Kidney epithelial cell (primary cell): ENCODE data around the gene ACKR2. TPM values are rescaled to one million over a fixed set of nuclear protein-coding genes. Genes with fewer than 3 reads are reported as not detected.

ENCODE experiments used
- DNase-seq: peaks from one replicate; pipeline ENCODE4 v3.0.0-alpha.2; 2010; ENCODE audit warnings: low read depth
- H3K27me3 ChIP-seq: 2 replicates; pipeline ENCODE4 v1.6.0; 2011; ENCODE audit warnings: low read length; ENCODE audit not compliant: control insufficient read depth, insufficient read depth
- H3K36me3 ChIP-seq: 2 replicates; pipeline ENCODE4 v1.5.1; 2011; ENCODE audit warnings: low read length; ENCODE audit not compliant: control insufficient read depth, insufficient read depth
- H3K4me3 ChIP-seq: 2 replicates; pipeline ENCODE4 v1.5.1; 2011; ENCODE audit warnings: low read depth, mild to moderate bottlenecking, control low read depth, low read length
- total RNA-seq: library from RNA; depleted of rRNA; stranded (reverse); fragments of >200 nt; gene quantifications from 2 replicates; pipeline ENCODE4 v1.2.3, GENCODE V29; 2015
- TF ChIP-seq, protein P1 (sequence below): IDR thresholded peaks from 2 replicates; pipeline ENCODE4 v1.5.1; 2011; ENCODE audit warnings: mild to moderate bottlenecking, moderate library complexity, low read length, control low read depth, inconsistent platforms; ENCODE audit not compliant: insufficient read depth, poor library complexity, severe bottlenecking

The ACKR2 gene
- total RNA-seq, 1 donor from 2014 or later: 6.2 TPM

GRCh38 chr3:42894698-42895579 lies 85.7 kb downstream of the ACKR2 start:
- H3K4me3 ChIP-seq: no peak overlapping the region
- no peak for DNase-seq

DNA sequence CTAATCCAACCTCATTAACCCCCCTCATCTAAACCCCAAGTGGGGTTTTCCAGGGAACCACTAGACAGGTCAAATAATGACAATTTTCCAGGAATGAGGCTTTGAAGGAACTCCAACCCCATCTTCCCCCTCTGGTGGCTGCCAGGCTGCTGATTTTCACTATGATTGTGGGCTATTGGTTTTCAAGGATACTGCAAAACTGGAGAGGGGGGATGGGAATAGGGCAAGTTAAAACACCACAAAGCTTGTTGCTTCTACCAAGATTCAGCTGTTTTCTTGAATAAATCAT lies 86.3 kb downstream of the ACKR2 start:
- no peak overlapping the region for H3K4me3 ChIP-seq
- no peaks in the 10 kb centered on the region for H3K27me3 ChIP-seq
- no peak for DNase-seq
- TF ChIP-seq, protein P1, sequence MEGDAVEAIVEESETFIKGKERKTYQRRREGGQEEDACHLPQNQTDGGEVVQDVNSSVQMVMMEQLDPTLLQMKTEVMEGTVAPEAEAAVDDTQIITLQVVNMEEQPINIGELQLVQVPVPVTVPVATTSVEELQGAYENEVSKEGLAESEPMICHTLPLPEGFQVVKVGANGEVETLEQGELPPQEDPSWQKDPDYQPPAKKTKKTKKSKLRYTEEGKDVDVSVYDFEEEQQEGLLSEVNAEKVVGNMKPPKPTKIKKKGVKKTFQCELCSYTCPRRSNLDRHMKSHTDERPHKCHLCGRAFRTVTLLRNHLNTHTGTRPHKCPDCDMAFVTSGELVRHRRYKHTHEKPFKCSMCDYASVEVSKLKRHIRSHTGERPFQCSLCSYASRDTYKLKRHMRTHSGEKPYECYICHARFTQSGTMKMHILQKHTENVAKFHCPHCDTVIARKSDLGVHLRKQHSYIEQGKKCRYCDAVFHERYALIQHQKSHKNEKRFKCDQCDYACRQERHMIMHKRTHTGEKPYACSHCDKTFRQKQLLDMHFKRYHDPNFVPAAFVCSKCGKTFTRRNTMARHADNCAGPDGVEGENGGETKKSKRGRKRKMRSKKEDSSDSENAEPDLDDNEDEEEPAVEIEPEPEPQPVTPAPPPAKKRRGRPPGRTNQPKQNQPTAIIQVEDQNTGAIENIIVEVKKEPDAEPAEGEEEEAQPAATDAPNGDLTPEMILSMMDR: no peak
- H3K36me3 ChIP-seq: no peaks in the 10 kb centered on the region

More at GRCh38 chr3:42894698-42895579, 85.7 kb downstream of the ACKR2 start:
- Histone ChIP-seq H3K36me3 (no peaks in the 10 kb centered on the region), H3K27me3 (no peaks in the 10 kb centered on the region)
- TF ChIP-seq, protein P1: no peak

GRCh38 chr3:42898896-42899675 lies 89.8 kb downstream of the ACKR2 start:
- H3K36me3 ChIP-seq: no peaks in the 10 kb centered on the region
- TF ChIP-seq, protein P1: no peak
- H3K27me3 ChIP-seq: no peaks in the 10 kb centered on the region
- DNase-seq: no peak
- no peak overlapping the region for H3K4me3 ChIP-seq

DNA sequence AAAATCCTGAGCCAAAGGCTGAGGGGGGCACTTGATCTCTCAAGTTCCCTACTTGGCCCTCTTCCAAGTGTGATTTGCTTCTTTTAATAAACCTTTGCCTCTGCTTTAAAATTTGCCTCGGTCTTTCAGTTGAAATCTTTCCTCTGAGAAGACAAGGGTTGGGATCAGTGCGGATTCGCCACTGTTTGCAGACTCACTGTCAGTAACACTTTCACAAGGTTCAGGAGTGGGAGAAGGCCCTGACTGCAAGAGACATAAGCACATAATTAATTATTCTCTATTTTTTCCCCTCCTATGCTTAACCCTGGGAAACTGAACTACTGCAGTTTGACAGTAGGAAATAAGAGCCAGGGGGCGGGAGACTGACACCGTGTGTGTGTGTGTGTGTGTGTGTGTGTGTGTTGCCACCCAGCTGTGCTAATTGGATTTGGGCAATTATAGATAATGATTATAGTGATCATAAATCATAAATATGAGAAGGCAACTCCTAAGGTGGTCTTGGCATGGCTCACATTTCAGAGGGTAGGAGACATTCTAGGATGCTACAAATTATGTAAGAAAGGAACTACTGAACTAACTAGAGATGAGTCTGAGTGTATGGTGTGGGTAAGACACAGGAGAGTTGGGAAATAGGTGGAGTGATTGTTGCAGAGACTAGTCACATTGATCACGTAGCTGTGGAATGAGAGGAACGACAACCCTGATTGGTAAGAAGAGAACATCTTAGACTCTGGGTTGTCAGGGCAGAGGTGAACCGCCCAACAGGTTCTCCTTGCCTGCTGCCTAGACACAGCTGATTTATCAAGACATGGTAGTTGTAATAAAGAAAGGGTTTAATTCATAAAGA lies 91.2 kb downstream of the ACKR2 start:
- no peaks in the 10 kb centered on the region for H3K27me3 ChIP-seq
- DNase-seq: no peak
- H3K4me3 ChIP-seq: no peak overlapping the region
- no peaks in the 10 kb centered on the region for H3K36me3 ChIP-seq
- TF ChIP-seq, protein P1: no peak

- TF ChIP-seq, protein P1: no peak
- Histone ChIP-seq H3K4me3 (no peak overlapping the region), H3K27me3 (no peaks in the 10 kb centered on the region), H3K36me3 (no peaks in the 10 kb centered on the region)
- no peak for DNase-seq
Observed at GRCh38 chr3:42901073-42901415, 91.8 kb downstream of the ACKR2 start.
